ENCODE measurements around the gene TAAR1.
"Not testable (repeated sequence)": the region's sequence is repeated elsewhere in the genome, so short reads cannot be mapped to it uniquely, and the experiment has no call there.

GRCh38 chr6:132679094-132679493 lies 20.1 kb upstream of the TAAR1 start:
- TF ChIP-seq EZH2 (IDR thresholded peaks at IDR 0.05; ENCODE audit: low read length, unreplicated experiment); CTCF (conservative IDR thresholded peaks at IDR 0.05; ENCODE audit: low read depth, low read length): not testable (repeated sequence)

Data from PC-3 (cell line).